ENCODE results near the gene GRAMD2B. TPM values are rescaled to one million over a fixed set of nuclear protein-coding genes. Genes with fewer than 3 reads are reported as not detected.

GRAMD2B gene
- total and polyA plus RNA-seq, 2 experiments from 2014 or later: 18.9 to 32.5 TPM

DNA sequence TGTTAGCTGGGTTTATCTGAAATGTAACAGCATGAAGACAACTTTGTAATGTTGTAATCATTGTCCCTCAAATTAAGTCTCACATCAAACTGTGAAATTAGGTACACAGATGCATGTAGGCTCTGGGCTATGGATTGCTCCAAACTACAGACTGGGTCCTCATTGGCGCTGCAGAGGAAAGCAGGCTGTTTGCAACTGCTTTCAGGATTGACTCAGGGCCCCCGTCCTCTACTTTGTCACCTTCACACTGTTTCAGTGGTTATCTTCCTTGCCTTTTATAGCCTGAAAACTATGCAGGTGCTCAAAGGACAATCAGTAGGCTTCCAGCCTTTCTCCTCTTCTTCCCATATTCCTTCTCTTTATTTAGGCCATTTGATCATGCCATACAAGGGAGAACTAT lies 18.0 kb downstream of the GRAMD2B start:
- Histone ChIP-seq H3K4me3 (no peak overlapping the region), H3K4me1 (ENCODE audit: insufficient read depth) (peaks cover 5% of the 10 kb centered on the region), H3K4me2 (no peak overlapping the region), H3K27me3 (no peaks in the 10 kb centered on the region), H2AFZ (no peak overlapping the region), H3K9me3 (ENCODE audit: low read depth) (no peaks in the 10 kb centered on the region), H3K9me2 (replicated peaks; ENCODE audit: insufficient read depth) (no peaks in the 10 kb centered on the region), H3K36me3 (replicated peaks; ENCODE audit: insufficient read depth, low read depth) (no peaks in the 10 kb centered on the region), H4K20me1 (ENCODE audit: insufficient read depth, poor library complexity, severe bottlenecking) (no peaks in the 10 kb centered on the region), H3K27ac (no peak overlapping the region), H3K79me2 (peaks cover 14% of the 10 kb centered on the region)
- DNase-seq (ENCODE audit: low spot score): no peak
- TF ChIP-seq EZH2phosphoT487 (IDR thresholded peaks at IDR 0.05; ENCODE audit: low read depth, severe bottlenecking, unreplicated experiment) (no peak), EZH2 (IDR thresholded peaks at IDR 0.05; ENCODE audit: borderline replicate concordance) (no peak)
- TF ChIP-seq, protein P1, sequence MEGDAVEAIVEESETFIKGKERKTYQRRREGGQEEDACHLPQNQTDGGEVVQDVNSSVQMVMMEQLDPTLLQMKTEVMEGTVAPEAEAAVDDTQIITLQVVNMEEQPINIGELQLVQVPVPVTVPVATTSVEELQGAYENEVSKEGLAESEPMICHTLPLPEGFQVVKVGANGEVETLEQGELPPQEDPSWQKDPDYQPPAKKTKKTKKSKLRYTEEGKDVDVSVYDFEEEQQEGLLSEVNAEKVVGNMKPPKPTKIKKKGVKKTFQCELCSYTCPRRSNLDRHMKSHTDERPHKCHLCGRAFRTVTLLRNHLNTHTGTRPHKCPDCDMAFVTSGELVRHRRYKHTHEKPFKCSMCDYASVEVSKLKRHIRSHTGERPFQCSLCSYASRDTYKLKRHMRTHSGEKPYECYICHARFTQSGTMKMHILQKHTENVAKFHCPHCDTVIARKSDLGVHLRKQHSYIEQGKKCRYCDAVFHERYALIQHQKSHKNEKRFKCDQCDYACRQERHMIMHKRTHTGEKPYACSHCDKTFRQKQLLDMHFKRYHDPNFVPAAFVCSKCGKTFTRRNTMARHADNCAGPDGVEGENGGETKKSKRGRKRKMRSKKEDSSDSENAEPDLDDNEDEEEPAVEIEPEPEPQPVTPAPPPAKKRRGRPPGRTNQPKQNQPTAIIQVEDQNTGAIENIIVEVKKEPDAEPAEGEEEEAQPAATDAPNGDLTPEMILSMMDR (IDR thresholded peaks at IDR 0.05; ENCODE audit: poor library complexity): no peak
- 66% methylated on average over 2 of the region's 2 CpGs for WGBS (ENCODE audit: low lambda C conversion rate, missing lambda C conversion rate)

DNA sequence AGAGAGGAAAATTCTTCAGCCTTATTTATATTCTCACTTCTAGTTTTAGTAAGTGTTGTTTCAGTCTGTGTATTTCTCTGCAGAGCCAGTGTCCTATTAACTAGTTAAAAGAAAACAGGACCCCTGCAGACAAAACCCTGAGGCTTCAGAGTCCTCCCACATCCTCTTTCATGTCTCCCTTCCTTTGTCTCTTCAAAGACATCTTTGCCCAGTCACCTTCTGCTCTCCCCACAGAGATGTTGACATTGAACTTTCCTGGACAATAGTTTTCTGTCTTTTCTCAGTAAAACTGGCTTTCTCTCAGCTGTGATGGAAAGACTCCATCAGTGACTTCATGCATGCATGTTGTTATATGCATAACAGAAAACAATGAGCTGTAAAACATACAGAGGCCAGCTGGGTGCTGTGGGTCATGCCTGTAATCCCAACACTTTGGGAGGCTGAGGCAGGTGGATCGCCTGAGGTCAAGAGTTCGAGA lies 20.2 kb downstream of the GRAMD2B start:
- no peak overlapping the region for H3K4me3 ChIP-seq
- H3K4me2 ChIP-seq: no peak overlapping the region
- no peak overlapping the region for H2AFZ ChIP-seq
- no peaks in the 10 kb centered on the region for H4K20me1 ChIP-seq (ENCODE audit: insufficient read depth, poor library complexity, severe bottlenecking)
- DNase-seq (ENCODE audit: low spot score): no peak
- no peaks in the 10 kb centered on the region for H3K36me3 ChIP-seq (replicated peaks; ENCODE audit: insufficient read depth, low read depth)
- no peaks in the 10 kb centered on the region for H3K9me3 ChIP-seq (ENCODE audit: low read depth)
- H3K27ac ChIP-seq: no peak overlapping the region
- TF ChIP-seq EZH2phosphoT487 (IDR thresholded peaks at IDR 0.05; ENCODE audit: low read depth, severe bottlenecking, unreplicated experiment) (no peak), EZH2 (IDR thresholded peaks at IDR 0.05; ENCODE audit: borderline replicate concordance) (no peak)
- TF ChIP-seq, protein P1 (IDR thresholded peaks at IDR 0.05; ENCODE audit: poor library complexity): no peak
- WGBS (ENCODE audit: low lambda C conversion rate, missing lambda C conversion rate): 100% methylated on average over 2 of the region's 2 CpGs
- no peaks in the 10 kb centered on the region for H3K27me3 ChIP-seq
- H3K9me2 ChIP-seq (replicated peaks; ENCODE audit: insufficient read depth): no peaks in the 10 kb centered on the region
- H3K79me2 ChIP-seq: peaks cover 19% of the 10 kb centered on the region
- H3K4me1 ChIP-seq (ENCODE audit: insufficient read depth): peaks cover 16% of the 10 kb centered on the region

DNA sequence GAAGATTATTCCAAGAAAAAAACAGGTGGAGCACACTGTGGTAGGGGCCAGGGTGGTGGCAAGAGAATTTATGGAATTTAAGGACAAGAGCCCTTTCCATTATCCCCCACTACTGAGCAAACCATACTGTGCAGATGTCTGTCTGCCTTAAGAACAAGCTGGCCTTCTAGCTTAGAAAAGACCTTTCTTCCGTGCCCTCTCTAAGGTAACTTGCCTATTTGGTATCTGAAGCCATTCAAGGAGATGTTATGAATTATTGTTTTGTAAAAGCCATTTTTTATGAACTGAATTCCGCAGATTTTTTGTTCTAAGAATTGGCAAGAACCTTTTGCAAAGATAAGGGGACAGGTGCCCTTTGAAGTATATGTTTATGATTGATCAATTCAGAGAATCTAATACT lies 20.9 kb downstream of the GRAMD2B start:
- Histone ChIP-seq H3K36me3 (replicated peaks; ENCODE audit: insufficient read depth, low read depth) (no peaks in the 10 kb centered on the region), H2AFZ (no peak overlapping the region), H3K4me3 (no peak overlapping the region), H3K4me2 (no peak overlapping the region), H3K9me2 (replicated peaks; ENCODE audit: insufficient read depth) (no peaks in the 10 kb centered on the region), H4K20me1 (ENCODE audit: insufficient read depth, poor library complexity, severe bottlenecking) (no peaks in the 10 kb centered on the region), H3K79me2 (peaks cover 21% of the 10 kb centered on the region), H3K9me3 (ENCODE audit: low read depth) (no peaks in the 10 kb centered on the region), H3K27me3 (no peaks in the 10 kb centered on the region), H3K4me1 (ENCODE audit: insufficient read depth) (peaks cover 16% of the 10 kb centered on the region), H3K27ac (no peak overlapping the region)
- no peak for DNase-seq (ENCODE audit: low spot score)
- WGBS (ENCODE audit: low lambda C conversion rate, missing lambda C conversion rate): 95% methylated on average over 2 of the region's 2 CpGs
- no peak for TF ChIP-seq EZH2phosphoT487 (IDR thresholded peaks at IDR 0.05; ENCODE audit: low read depth, severe bottlenecking, unreplicated experiment)
- TF ChIP-seq EZH2 (IDR thresholded peaks at IDR 0.05; ENCODE audit: borderline replicate concordance): no peak
- TF ChIP-seq, protein P1 (IDR thresholded peaks at IDR 0.05; ENCODE audit: poor library complexity): no peak
